ENCODE data around the gene SGTA.
"Not testable (repeated sequence)": the region's sequence is repeated elsewhere in the genome, so short reads cannot be mapped to it uniquely, and the experiment has no call there.

SGTA gene, protein sequence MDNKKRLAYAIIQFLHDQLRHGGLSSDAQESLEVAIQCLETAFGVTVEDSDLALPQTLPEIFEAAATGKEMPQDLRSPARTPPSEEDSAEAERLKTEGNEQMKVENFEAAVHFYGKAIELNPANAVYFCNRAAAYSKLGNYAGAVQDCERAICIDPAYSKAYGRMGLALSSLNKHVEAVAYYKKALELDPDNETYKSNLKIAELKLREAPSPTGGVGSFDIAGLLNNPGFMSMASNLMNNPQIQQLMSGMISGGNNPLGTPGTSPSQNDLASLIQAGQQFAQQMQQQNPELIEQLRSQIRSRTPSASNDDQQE

GRCh38 chr19:2782936-2783780 lies at the start of gene SGTA:
TSS of gene SGTA (minus strand) at chr19:2783273. CDS start at chr19:2769068, 14,205 bp downstream.
- DNase-seq = peak; percentile 99

- DNase-seq = no peak
Measured at GRCh38 chr19:2827840-2828489, 44.9 kb upstream of the SGTA start.

- DNase-seq = no peak
Measured at GRCh38 chr19:2827022-2827421, 43.9 kb upstream of the SGTA start.

GRCh38 chr19:2824129-2824528 lies 41.1 kb upstream of the SGTA start:
- DNase-seq = no peak

GRCh38 chr19:2823646-2824045 lies 40.6 kb upstream of the SGTA start:
- DNase-seq = no peak

DNA sequence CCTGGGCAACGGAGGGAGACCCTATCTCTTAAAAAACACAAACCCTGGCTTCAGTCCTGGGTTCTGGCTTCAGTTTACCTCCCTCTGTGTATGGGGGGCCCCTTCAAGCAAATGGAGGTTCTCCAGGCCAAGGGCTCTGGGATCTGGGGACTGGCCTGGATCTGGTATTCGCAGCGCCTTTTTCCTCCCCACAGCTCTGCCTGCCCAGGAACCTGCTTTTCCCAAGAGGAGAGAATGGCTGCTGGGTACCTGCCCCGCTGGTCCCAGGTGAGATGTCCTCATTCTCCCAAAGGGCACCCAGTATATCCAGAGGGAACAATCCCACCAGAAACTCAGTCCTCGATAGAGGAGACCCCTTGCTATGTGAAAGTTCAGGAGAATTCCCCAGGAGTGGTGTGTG lies 39.8 kb upstream of the SGTA start:
- no peak for DNase-seq

GRCh38 chr19:2820112-2820702 lies 37.1 kb upstream of the SGTA start:
- no peak for DNase-seq

- peak; percentile 98 for DNase-seq
Measured at GRCh38 chr19:2819540-2820111, 36.6 kb upstream of the SGTA start, which contains the start of gene ZNF554. TSS of gene ZNF554 (plus strand) at chr19:2819868. CDS start at chr19:2820072, 204 bp downstream.

DNA sequence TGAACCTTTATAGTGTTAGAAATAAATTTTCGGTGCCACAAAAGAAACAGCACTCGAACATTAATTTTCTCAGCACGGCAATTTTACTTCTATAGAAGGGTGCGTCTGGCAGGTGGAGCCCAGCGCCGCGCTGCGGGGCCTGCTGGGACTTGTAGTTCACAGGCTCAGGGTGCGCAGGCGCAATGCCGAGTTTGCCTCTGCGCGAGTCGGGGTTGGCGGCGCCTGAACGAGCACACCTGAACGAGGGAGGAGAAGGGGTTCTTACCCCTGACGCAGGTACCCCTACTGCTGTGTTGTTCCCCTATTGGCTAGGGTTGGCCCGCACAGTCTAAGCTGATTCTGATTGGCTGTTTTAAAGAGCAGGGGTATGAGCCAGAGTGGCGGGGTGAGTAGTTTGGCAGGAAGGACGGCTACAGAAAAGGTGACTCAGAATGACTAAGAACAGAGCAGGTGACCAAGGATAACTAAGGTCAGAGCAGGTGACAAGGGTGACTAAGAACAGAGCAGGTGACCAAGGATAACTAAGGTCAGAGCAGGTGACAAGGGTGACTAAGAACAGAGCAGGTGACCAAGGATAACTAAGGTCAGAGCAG lies 34.3 kb upstream of the SGTA start:
- DNase-seq = not testable (repeated sequence)

- no peak for DNase-seq
Measured at GRCh38 chr19:2816641-2817040, 33.6 kb upstream of the SGTA start.

DNA sequence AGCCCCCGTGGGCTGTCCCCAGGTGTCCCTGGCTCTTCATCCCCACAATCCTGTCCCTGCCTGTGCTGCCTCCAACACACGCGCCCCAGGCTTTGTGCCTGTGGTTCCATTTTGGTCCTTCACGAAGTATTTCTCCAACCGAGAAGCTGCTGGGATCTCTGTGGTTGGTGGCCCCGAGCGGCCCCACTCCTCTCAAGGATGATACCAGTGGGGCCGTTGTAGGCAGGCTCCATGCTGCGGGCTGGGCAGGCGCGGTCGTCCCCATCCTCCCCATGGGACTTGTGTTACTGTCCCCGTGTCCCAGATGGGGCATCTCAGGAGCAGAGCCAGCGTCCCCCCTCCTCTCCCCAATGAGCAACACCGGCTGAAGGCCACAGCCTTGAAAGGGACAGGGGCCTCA lies 32.9 kb upstream of the SGTA start:
- DNase-seq = no peak

GRCh38 chr19:2815191-2815614 lies 32.1 kb upstream of the SGTA start:
- no peak for DNase-seq

DNA sequence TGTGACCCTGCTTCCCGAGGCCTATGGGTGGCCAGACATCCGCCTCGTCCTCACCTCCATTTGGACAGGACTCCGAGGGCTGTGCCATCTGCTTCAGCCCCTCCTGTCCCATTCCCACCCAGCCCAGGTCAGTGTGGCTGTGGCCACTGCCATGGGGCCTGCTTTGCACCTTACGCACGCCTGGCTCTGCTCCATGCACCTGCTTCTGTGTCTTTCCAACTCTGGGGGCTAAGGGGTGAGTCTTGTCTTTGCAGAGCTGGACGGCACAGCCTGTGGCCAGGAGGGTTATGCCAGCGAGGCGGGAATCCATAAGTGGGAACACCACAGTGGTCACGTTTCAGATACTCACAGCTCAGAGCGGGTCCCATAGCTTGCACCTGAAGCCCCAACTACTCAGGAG lies 31.4 kb upstream of the SGTA start:
- no peak for DNase-seq

- DNase-seq = no peak
Measured at GRCh38 chr19:2813235-2814160, 30.4 kb upstream of the SGTA start.

DNA sequence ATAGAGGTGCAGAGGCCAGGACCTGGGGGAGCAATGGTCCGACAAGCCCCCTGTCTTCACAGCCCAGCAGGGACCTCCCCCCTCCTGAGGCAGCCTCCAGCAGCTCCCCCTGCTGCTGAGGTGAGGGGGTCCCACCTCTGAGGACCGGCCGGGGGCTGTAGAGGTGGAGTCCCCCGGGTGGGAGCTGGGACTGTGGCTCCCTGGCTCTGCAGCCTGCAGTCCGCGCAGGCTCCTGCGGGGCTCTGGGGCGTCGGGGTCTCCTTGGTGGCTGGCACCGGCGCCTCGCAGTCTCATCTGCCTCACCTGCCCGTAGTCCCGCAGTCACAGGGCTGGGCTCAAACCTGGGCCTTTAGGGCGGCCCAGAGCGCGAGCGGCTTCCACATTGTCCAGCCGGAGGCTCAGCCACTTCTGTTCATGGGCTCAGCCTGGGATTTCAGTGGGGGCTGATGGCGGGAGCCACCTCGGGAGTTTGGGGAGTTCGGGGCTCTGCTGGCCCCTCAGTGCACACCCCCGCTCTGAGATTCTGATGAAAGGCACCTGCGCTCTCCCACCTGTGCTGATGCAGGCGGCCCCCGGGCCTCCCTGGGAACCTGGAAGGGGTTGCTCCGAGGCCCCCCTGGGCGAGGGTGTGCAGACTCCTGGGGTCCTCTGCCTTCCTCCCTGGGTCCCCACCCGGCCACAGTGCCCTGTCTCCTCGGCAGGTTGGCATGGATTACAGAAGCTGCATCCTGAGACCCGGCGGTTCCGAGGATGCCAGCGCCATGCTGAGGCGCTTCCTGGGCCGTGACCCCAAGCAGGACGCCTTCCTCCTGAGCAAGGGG lies 29.6 kb upstream of the SGTA start:
- DNase-seq = no peak

DNA sequence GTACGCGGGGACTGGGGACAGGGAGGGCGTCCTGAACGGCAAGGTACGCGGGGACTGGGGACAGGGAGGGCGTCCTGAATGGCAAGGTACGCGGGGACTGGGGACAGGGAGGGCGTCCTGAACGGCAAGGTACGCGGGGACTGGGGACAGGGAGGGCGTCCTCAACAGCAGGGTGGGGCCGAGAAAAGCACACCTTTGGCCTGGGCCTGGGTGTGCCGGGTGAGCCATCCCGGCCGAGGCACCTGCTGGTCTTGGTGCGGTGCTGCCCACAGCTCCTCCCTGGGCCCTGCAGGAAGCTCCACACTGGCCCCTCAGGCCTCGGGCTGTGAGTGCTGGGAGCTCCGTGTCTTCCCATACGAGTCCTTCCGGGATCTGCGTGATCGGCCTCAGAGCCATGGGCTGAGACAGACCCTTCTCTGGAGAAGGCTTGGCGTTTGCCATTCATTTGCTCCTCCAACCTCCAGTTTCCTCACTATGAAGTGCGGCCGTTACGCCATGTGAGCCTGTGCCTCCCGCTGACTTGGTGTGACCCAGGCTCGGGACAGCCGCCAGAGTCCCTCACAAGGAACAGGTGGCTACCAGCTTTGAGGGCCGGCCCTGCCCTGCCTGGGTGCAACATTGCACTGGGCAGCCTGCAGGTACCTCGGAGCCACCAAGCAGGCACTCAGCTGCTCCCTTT lies 28.8 kb upstream of the SGTA start:
- DNase-seq = no peak

GRCh38 chr19:2811221-2811722 lies 28.2 kb upstream of the SGTA start:
- DNase-seq = no peak

GRCh38 chr19:2810141-2811091 lies 27.3 kb upstream of the SGTA start:
- DNase-seq = no peak
